GM18873 (cell line): ENCODE measurements around the gene IREB2.
A peak's percentile ranks its signal among the peaks of the same experiment; 100 is the strongest.
"Not testable (repeated sequence)": the region's sequence is repeated elsewhere in the genome, so short reads cannot be mapped to it uniquely, and the experiment has no call there.

Source experiments
- ATAC-seq: cut with Tn5 transposase; IDR thresholded peaks from one replicate; pipeline ENCODE4 v1.9.1; 2021; ENCODE audit warnings: mild to moderate bottlenecking, moderate library complexity, moderate number of reproducible peaks; ENCODE audit not compliant: unreplicated experiment, low FRiP score

Gene IREB2, protein sequence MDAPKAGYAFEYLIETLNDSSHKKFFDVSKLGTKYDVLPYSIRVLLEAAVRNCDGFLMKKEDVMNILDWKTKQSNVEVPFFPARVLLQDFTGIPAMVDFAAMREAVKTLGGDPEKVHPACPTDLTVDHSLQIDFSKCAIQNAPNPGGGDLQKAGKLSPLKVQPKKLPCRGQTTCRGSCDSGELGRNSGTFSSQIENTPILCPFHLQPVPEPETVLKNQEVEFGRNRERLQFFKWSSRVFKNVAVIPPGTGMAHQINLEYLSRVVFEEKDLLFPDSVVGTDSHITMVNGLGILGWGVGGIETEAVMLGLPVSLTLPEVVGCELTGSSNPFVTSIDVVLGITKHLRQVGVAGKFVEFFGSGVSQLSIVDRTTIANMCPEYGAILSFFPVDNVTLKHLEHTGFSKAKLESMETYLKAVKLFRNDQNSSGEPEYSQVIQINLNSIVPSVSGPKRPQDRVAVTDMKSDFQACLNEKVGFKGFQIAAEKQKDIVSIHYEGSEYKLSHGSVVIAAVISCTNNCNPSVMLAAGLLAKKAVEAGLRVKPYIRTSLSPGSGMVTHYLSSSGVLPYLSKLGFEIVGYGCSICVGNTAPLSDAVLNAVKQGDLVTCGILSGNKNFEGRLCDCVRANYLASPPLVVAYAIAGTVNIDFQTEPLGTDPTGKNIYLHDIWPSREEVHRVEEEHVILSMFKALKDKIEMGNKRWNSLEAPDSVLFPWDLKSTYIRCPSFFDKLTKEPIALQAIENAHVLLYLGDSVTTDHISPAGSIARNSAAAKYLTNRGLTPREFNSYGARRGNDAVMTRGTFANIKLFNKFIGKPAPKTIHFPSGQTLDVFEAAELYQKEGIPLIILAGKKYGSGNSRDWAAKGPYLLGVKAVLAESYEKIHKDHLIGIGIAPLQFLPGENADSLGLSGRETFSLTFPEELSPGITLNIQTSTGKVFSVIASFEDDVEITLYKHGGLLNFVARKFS

DNA sequence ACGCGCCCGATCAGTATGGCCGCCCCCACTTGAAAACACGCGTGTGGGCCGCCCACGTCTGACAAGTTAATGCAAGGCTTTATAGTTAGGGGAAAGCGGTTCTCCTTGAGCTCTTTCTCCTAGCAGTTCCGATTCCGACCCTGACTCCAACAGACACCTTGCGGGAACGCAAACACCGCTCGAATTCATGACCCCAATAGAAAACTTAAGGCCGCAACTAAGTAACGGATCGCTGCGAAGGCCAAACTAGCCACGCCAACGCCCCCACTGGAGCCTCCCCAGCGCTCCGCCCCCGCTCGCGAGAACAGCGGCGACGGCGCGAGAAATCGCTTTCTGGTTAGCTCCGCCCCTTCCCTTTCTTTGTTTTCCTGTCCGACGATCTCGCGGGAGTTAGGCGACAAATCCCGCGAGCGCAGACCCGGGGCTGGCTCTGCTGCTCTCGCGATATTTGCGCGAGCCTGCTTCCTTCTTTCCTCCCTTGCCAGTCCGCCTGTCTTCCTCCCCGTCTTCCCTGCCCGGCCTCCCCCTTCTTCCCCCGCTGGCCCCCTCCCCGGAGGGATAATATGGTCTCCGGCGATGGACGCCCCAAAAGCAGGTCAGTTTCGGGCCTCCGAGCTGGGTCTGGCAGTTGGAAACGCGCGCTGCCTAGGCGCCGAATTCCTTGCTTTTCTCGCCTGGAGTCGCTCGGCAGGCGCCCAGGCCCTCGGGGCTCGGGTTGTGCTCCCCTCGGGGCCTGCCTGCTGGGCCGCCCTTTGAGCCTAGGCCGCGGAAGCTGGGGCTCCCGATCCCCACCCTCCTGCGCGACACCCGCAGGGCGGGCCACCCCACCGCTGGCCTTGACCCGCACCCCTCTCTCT, at the start of gene IREB2:
Gene IREB2 (plus strand): TSS at position 455 of the 857 bp plus-strand sequence. CDS start 122 bp downstream, at position 577.
- peak; percentile 89 for ATAC-seq

GRCh38 chr15:78388865-78389264, 49.2 kb upstream of the IREB2 start:
- ATAC-seq, result no peak

DNA sequence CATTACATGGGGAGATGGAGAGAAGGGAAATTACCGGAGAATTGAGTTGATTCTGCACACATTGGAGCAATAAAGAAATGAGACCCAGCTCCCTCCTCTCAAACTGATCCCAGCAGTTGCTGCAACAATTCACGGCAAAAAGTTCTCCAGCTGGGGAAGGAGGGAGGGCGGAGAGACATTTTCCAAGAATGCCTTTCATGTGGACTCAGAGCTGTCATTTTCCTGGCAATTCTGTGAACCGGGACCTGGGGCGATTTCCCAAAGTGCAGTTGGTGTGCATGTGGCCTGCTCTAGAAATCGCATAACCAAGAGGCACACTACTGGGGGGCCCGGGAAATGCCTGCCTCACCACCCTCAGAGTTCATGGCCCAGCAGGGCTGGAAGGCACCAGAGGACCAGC, 48.7 kb upstream of the IREB2 start:
- no peak for ATAC-seq

GRCh38 chr15:78389738-78390137, 48.3 kb upstream of the IREB2 start:
- ATAC-seq, result no peak

GRCh38 chr15:78390242-78390641, 47.8 kb upstream of the IREB2 start:
- ATAC-seq, result no peak

- no peak for ATAC-seq
Observed at GRCh38 chr15:78390826-78391225, 47.2 kb upstream of the IREB2 start.

DNA sequence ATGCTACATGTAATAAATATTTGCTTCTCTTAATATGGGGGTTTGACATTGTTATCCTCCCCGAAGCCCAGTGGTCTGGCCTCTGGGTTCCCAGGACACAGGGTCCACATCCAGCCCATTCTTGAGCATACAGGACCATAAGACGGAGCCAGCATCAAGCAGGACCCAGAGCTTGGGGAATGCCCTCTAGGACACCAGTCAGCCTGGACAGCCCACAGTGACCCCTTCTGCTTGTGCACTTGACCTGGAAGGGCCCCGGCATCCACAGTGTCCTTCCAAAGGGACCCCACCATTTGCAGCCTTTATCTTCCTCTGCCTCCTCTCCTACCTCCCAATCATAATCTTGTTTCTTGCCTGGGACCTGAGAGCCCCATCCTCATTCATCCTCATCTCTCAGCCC, 46.2 kb upstream of the IREB2 start:
- ATAC-seq, result no peak

- no peak for ATAC-seq
Observed at GRCh38 chr15:78392430-78392829, 45.6 kb upstream of the IREB2 start.

- ATAC-seq, result no peak
Observed at GRCh38 chr15:78393137-78393536, 44.9 kb upstream of the IREB2 start.

DNA sequence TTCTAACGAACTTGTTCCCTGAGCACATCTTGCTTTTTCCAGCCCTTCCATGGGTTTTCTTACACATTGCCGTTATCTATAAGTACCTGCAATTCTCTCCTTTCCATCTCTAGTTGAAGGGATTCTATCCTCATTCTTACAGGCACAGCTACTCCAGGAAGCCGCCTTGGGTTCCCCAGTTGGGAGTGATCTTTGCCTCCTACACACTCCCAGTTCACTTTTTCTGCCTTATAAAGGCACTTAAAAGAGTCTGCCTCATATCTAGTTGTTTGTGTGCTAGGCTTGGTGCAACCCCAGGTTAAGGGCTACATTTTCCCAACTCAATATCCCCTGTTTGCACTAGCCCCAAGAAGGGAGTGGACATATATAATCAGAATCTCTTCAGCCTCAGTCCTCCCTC, 44.0 kb upstream of the IREB2 start:
- ATAC-seq, result no peak

DNA sequence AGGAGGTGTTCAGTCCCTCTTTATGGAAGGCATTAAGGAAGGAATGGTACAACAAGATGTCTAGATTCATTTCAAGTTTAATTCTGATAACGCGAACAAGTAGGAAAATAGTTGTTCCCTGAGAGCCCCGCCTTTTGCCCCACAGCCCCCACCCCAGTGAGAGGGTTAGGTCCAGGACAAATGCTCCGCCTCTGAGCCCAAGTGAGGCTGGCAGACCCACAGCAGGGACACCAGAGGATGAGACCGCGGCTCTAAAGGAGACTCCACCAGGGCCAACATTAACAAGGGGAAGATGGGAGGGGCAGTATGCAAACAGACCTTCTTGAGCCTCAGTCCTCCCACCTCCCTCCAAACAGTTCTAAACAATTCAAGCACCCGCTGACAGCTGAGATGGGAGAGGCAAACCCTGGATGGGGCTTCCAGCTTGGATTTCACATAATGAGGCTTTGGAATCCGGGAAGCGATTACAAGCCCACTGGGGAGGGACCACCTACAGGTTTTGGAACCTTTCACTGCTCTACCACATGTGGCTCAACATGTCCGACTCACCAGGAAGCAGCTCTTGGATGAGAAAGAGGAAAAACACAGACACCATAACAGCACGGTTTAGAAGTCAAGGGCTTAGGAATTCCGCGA, 42.9 kb upstream of the IREB2 start:
- ATAC-seq, result no peak

DNA sequence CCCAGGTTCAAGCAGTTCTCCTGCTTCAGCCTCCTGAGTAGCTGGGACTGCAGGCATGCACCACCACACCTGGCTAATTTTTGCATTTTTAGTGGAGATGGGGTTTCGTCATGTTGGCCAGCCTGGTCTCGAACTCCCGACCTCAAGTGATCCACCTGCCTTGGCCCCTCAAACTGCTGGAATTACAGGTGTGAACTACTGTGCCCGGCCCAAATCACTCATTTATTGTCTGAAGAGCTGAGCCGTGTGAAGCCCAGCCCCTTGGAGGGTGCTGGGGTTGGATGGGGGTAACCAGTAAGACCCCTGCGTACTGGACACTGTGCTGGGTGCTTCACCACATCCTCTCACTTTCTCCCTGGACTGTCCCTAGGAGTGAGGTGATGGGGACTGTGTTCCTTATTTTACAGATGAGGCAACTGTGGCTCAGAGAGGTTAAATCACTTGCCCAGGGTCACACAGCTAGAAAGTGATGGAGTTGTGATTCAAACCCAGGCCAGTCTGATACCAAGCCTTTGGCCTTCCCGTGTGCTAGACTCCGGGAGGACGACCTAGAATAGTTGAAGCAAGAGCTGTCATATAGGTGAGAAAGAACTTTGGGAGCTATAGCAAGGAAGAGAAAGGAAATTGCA, 41.7 kb upstream of the IREB2 start:
- no peak for ATAC-seq

DNA sequence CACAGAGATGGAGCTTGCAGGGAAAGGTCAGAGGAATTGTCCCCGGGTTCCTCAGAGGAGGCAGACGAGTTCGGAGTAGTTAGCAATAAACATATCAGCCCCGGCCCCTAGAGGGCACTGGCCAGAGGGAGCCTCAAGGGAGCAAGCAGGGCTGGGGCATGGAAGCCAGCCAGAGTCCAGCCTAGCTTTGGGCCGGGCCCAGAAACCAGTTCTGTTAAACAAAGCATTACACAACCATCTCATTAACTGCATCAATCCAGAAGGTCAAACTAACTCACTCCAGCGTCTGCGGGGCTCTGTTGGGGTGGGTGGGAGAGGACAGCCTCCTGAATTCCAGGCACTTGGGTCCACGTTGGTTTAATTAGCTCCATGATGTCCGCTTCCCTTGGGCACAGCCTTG, 41.0 kb upstream of the IREB2 start:
- no peak for ATAC-seq

GRCh38 chr15:78397382-78397781, 40.6 kb upstream of the IREB2 start:
- no peak for ATAC-seq

- ATAC-seq, result no peak
Observed at GRCh38 chr15:78398076-78398825, 39.8 kb upstream of the IREB2 start.

DNA sequence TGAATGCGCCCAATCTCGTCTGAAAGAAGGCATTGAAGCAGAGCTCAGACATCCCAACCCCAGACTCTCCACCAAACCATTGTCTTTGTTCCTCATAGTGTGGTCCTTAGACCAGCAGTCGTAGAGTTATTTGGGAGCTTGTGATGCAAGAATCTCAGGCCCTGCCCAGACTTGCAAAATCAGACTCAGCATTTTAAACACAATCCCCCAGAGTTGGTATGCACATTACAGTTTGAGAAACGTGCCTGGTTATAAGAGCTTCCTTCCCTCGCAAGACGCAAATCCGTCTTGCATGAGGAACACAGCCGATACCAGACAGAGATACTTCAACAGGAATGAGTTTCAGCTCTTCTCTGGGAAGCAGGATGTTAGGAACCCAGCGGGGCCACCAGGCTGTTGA, 38.9 kb upstream of the IREB2 start:
- no peak for ATAC-seq

DNA sequence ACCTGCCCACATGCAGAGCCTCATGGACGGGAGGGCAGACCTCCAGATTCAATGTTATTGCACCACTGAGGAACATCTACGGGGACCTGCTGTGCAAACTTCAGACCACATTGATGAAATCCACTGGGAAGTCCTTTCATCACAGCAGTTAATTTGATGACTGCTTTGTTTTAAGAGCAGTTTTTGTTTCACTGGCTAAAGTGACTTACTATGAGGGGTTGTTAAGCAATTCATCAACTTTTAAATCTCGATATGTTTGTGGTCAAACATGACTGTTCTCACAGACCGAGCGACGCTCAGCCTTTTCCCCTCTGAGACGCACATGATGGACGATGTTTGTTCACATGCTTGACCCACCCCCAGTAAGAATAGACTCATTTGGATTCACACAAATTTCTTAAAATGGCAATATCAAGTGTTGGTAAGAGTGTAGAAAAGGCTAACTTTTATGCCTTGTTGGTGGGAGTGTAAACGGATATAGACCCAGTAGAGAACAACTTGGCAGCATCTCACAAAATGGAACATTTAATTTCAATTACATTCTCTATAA, 35.9 kb upstream of the IREB2 start:
- ATAC-seq, result no peak

GRCh38 chr15:78404125-78404524, 33.9 kb upstream of the IREB2 start:
- no peak for ATAC-seq

- not testable (repeated sequence) for ATAC-seq
Observed at GRCh38 chr15:78404796-78405195, 33.2 kb upstream of the IREB2 start.
